ENCODE results near the gene CTDP1.
A peak's percentile ranks its signal among the peaks of the same experiment; 100 is the strongest.

The CTDP1 gene

DNA sequence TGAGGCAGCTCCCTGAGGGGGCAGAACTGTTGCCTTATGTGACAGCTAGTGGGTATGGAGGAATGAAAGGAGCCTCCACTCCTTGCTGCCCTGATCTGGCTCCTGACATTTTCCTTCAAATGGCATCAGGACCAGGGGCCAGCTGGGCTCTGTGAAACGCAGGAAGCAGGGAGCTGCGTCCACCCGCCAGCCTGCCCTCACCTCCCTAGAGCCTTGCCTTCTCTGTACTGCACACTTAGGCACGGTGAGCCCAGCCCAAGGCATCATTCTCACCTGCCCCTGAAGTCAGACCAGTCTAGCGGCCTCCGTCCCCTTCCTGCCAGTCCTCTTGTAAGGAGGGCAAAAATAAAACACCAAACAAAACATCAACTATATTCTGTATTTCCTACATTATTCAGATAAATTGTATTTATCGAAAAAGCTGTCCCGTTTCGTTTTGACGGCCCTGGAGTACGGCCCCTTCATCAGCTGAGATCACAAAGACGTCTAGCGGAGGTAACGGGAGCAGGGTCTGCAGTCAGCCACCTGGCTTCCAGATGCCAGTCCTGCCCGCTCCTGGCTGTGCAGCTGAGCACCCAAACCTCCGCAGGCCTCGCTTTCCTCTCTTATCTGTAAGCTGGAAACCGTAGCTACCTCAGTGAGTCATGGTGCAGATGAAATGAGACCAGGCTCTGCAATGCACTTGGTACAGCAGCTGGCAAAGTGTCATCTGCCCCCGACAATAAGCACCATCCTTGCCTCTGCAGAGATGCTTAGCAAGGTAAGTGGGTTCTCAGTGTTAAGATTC lies 6.9 kb upstream of the CTDP1 start:
- H3K27ac ChIP-seq = no peak overlapping the region
- H3K4me3 ChIP-seq (ENCODE audit: low read depth in 1 of 2, low read length in 1 of 2) = no peak overlapping the region
- no peaks in the 10 kb centered on the region for H3K4me1 ChIP-seq (ENCODE audit: control insufficient read depth in 1 of 2, insufficient read depth in 1 of 2, low read depth in 1 of 2, low read length in 1 of 2)
- H3K27me3 ChIP-seq = no peaks in the 10 kb centered on the region
- H3K9me3 ChIP-seq = no peaks in the 10 kb centered on the region
- H3K36me3 ChIP-seq = no peaks in the 10 kb centered on the region
- TF ChIP-seq CTCF (IDR thresholded peaks at IDR 0.05) = no peak

GRCh38 chr18:79677221-79677620 lies 2.4 kb upstream of the CTDP1 start:
- Histone ChIP-seq H3K4me1 (ENCODE audit: control insufficient read depth in 1 of 2, insufficient read depth in 1 of 2, low read depth in 1 of 2, low read length in 1 of 2) (peaks cover 29 to 31% of the 10 kb centered on the region in 2 experiments), H3K27ac (no peak overlapping the region), H3K36me3 (no peaks in the 10 kb centered on the region), H3K27me3 (no peaks in the 10 kb centered on the region), H3K9me3 (no peaks in the 10 kb centered on the region), H3K4me3 (ENCODE audit: low read depth in 1 of 2, low read length in 1 of 2) (no peak overlapping the region)
- TF ChIP-seq CTCF (IDR thresholded peaks at IDR 0.05) = no peak

GRCh38 chr18:79677840-79678239 lies 1.8 kb upstream of the CTDP1 start:
- Histone ChIP-seq H3K27ac (no peak overlapping the region), H3K27me3 (no peaks in the 10 kb centered on the region), H3K9me3 (no peaks in the 10 kb centered on the region), H3K4me1 (ENCODE audit: control insufficient read depth in 1 of 2, insufficient read depth in 1 of 2, low read depth in 1 of 2, low read length in 1 of 2) (peaks cover 36 to 37% of the 10 kb centered on the region in 2 experiments), H3K36me3 (no peaks in the 10 kb centered on the region), H3K4me3 (ENCODE audit: low read depth in 1 of 2, low read length in 1 of 2) (no peak overlapping the region)
- no peak for TF ChIP-seq CTCF (IDR thresholded peaks at IDR 0.05)

GRCh38 chr18:79678665-79679551 lies 695 bp upstream of the CTDP1 start:
- Histone ChIP-seq H3K9me3 (no peaks in the 10 kb centered on the region), H3K27me3 (no peaks in the 10 kb centered on the region), H3K27ac (peak overlapping the region; percentile 96), H3K4me3 (ENCODE audit: low read depth in 1 of 2, low read length in 1 of 2) (peak overlapping the region; percentile 96), H3K36me3 (no peaks in the 10 kb centered on the region), H3K4me1 (ENCODE audit: control insufficient read depth in 1 of 2, insufficient read depth in 1 of 2, low read depth in 1 of 2, low read length in 1 of 2) (peaks cover 46 to 47% of the 10 kb centered on the region in 2 experiments)
- TF ChIP-seq CTCF (IDR thresholded peaks at IDR 0.05) = no peak

DNA sequence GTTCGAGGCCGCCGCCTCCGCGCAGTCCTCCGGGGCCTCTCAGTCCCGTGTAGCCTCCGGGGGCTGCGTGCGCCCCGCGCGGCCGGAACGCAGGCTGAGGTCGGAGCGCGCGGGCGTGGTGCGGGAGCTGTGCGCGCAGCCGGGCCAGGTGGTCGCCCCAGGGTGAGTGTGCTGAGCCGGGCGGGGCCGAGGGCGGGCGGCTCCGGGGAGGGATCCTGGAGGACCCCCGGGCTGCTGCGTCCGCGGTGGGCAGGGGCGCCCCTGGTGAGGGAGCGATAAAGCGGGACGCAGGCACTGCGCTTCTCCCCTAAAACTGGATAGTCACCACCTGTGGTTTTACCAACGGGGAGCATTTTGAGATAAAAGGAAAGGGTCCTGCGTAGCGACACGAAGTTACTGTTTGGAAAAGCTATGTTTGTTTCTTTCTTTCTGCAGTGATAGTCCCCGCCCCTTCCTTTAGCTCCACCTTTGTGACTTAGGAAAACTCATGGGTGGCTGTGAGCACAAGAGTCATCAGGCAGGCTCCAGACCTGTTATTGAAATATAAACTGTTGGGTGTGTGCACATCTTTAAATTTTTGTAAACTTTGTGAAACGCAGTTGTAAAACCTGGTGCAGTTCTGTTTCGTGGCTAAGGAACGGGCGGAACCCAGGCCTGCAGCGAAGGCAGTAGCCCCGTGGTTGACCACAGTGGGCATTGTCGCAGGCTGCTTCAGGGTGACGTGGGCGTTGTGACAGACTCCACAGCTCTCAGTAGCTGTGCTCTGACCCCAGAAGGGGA lies 687 bp downstream of the CTDP1 start:
- H3K4me1 ChIP-seq (ENCODE audit: control insufficient read depth in 1 of 2, insufficient read depth in 1 of 2, low read depth in 1 of 2, low read length in 1 of 2) = peaks cover 57 to 61% of the 10 kb centered on the region in 2 experiments
- no peaks in the 10 kb centered on the region for H3K36me3 ChIP-seq
- H3K27me3 ChIP-seq = no peaks in the 10 kb centered on the region
- peak overlapping the region; percentile 96 for H3K4me3 ChIP-seq (ENCODE audit: low read depth in 1 of 2, low read length in 1 of 2)
- TF ChIP-seq CTCF (IDR thresholded peaks at IDR 0.05) = no peak
- no peaks in the 10 kb centered on the region for H3K9me3 ChIP-seq
- peak overlapping the region; percentile 96 for H3K27ac ChIP-seq

Measured in neutrophil (primary cell).